Mesodermal cell (in vitro differentiated cells): Measurements from ENCODE around the gene ZNF429.
"Not testable (repeated sequence)": the region's sequence is repeated elsewhere in the genome, so short reads cannot be mapped to it uniquely, and the experiment has no call there.

Experiments used
- H3K27ac ChIP-seq: 2 replicates; pipeline ENCODE4 v1.7.0; 2013; ENCODE audit warnings: mild to moderate bottlenecking, low read depth, low read length, moderate library complexity; ENCODE audit not compliant: severe bottlenecking
- H3K36me3 ChIP-seq: 2 replicates; pipeline ENCODE4 v1.7.1; 2013; ENCODE audit warnings: mild to moderate bottlenecking, low read length, moderate library complexity; ENCODE audit not compliant: control insufficient read depth, insufficient read depth
- H3K4me1 ChIP-seq: one replicate; pipeline ENCODE4 v1.7.1; 2013; ENCODE audit warnings: mild to moderate bottlenecking, low read length; ENCODE audit not compliant: insufficient read depth, control insufficient read depth, poor library complexity, severe bottlenecking
- H3K4me3 ChIP-seq: 2 replicates; pipeline ENCODE4 v1.7.0; 2013; ENCODE audit warnings: low read length, control low read depth, mild to moderate bottlenecking; ENCODE audit not compliant: insufficient read depth, poor library complexity, severe bottlenecking; ENCODE audit errors: extremely low read depth
- H3K9me3 ChIP-seq: 2 replicates; pipeline ENCODE4 v1.7.1; 2013; ENCODE audit warnings: mild to moderate bottlenecking, low read length, moderate library complexity; ENCODE audit not compliant: control insufficient read depth
- WGBS, 2 experiments: methylation state at CpG; one replicate each; pipeline ENCODE4 v1.1.5; 2013; ENCODE audit warnings: missing lambda C conversion rate in 2 of 2; ENCODE audit not compliant: insufficient coverage in 2 of 2; 5-methylcytosine and 5-hydroxymethylcytosine counted together

The ZNF429 gene

GRCh38 chr19:21513651-21514050, 8.2 kb downstream of the ZNF429 start:
- 88 to 100% methylated on average over 1 to 2 of the region's 2 CpGs for WGBS, 2 experiments
- Histone ChIP-seq H3K9me3 (peaks cover 19% of the 10 kb centered on the region), H3K36me3 (peaks cover 15% of the 10 kb centered on the region), H3K4me3 (no peak overlapping the region), H3K4me1 (no peaks in the 10 kb centered on the region), H3K27ac (no peak overlapping the region)

DNA sequence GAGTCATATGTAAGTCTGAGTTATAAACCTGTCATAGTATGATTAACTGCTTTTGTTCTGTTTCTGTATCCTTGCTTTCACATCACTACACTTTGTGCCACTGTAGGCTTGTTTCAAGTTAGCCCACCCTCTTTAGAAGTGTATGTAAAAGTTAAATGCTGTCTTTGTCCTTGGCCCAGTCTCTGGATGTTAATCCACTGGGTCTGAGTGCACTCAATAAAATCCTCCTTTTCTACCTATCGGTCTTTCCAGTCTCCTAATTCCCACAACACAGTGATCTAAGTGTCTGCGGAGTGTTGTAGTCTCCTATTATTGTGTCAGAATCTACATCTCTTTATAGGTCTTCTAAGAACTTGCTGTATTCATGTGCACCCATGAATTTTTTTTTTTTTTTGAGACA, 14.1 kb downstream of the ZNF429 start:
- Histone ChIP-seq H3K4me1 (no peaks in the 10 kb centered on the region), H3K27ac (no peak overlapping the region), H3K9me3 (peaks cover 28% of the 10 kb centered on the region), H3K36me3 (peaks cover 38% of the 10 kb centered on the region), H3K4me3 (no peak overlapping the region)
- 100% methylated on average over 2 of the region's 2 CpGs; no CpG with 5 or more reads in 1 of the 2 experiments for WGBS, 2 experiments

GRCh38 chr19:21532904-21533303, 27.5 kb downstream of the ZNF429 start:
- H3K27ac ChIP-seq = no peak overlapping the region
- WGBS, 2 experiments = 100% methylated on average over 1 of the region's 3 CpGs; no CpG with 5 or more reads in 1 of the 2 experiments
- no peak overlapping the region for H3K4me3 ChIP-seq
- no peaks in the 10 kb centered on the region for H3K4me1 ChIP-seq
- peaks cover 51% of the 10 kb centered on the region for H3K36me3 ChIP-seq
- peaks cover 50% of the 10 kb centered on the region for H3K9me3 ChIP-seq

GRCh38 chr19:21536741-21537290, 31.4 kb downstream of the ZNF429 start:
- not testable (repeated sequence) for H3K4me1 ChIP-seq, H3K27ac ChIP-seq, H3K4me3 ChIP-seq
- Histone ChIP-seq H3K9me3 (peaks cover 40% of the 10 kb centered on the region), H3K36me3 (peaks cover 35% of the 10 kb centered on the region)
- WGBS, 2 experiments = no CpG with 5 or more reads among the region's 2 CpGs

DNA sequence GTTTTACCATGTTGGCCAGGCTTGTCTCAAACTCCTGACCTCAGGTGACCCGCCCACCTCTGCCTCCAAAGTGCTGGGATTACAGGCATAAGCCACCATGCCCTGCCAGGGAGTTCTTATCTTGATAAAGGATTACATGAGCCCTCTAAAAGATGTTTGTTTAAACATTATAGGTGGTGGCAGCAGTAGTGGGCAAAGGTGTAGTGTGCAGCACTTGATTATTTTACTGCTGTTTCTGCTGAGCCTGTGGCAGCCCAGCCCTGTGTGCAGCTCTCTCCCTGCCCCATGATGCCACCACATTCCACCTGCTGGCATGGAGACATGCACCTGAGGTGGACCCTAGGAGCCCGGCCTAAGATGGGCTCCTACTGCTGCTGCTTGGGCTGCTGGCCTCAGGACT, 54.0 kb downstream of the ZNF429 start:
- H3K9me3 ChIP-seq = peaks cover 18% of the 10 kb centered on the region
- 89 to 100% methylated on average over 1 to 2 of the region's 2 CpGs for WGBS, 2 experiments
- no peaks in the 10 kb centered on the region for H3K4me1 ChIP-seq
- H3K4me3 ChIP-seq = no peak overlapping the region
- H3K27ac ChIP-seq = no peak overlapping the region
- H3K36me3 ChIP-seq = no peaks in the 10 kb centered on the region

DNA sequence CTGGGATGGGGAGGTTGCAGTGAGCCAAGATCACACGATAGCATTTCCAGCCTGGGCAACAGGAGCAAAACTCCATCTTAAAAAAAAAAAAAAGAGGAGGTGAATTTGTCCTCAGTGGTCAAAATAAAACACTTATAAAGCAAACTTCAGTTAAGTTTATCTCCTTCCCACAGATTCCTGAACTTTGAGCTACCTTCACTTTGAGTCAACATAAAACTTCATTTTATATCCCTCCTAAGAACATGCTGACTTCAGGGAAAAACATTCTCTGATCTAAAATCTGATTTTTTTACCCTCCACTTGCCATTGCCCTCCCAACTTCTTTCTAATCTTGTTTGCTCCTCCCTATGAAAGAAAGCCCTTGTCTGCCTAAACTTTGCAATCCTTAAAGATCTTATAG, 59.0 kb downstream of the ZNF429 start:
- H3K36me3 ChIP-seq = no peaks in the 10 kb centered on the region
- no peaks in the 10 kb centered on the region for H3K4me1 ChIP-seq
- H3K27ac ChIP-seq = no peak overlapping the region
- 33% methylated on average over 1 of the region's 1 CpG; no CpG with 5 or more reads in 1 of the 2 experiments for WGBS, 2 experiments
- no peak overlapping the region for H3K4me3 ChIP-seq
- H3K9me3 ChIP-seq = peaks cover 28% of the 10 kb centered on the region

- Histone ChIP-seq H3K27ac (no peak overlapping the region), H3K4me3 (no peak overlapping the region)
- 0% methylated on average over 1 of the region's 3 CpGs; no CpG with 5 or more reads in 1 of the 2 experiments for WGBS, 2 experiments
Measured at GRCh38 chr19:21566073-21566472, 60.7 kb downstream of the ZNF429 start.

DNA sequence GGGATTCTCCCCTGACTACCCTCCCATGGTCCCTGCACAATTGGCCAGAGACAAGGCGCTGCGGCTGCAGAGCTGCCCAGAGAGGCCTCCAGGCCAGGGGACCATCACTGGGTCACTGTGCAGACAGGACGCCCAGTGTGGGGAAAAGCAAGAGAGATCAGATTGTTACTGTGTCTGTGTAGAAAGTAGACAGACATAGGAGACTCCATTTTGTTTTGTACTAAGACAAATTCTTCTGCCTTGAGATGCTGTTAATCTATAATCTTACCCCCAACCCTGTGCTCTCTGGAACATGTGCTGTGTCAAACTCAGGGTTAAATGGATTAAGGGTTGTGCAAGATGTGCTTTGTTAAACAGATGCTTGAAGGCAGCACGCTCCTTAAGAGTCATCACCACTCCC, 62.4 kb downstream of the ZNF429 start:
- H3K36me3 ChIP-seq, H3K4me3 ChIP-seq, H3K4me1 ChIP-seq, H3K27ac ChIP-seq: not testable (repeated sequence)
- peaks cover 41% of the 10 kb centered on the region for H3K9me3 ChIP-seq
- 76 to 89% methylated on average over 2 of the region's 4 CpGs for WGBS, 2 experiments

More at GRCh38 chr19:21566073-21566472, 60.7 kb downstream of the ZNF429 start:
- H3K36me3 ChIP-seq = no peaks in the 10 kb centered on the region
- H3K9me3 ChIP-seq = peaks cover 36% of the 10 kb centered on the region
- H3K4me1 ChIP-seq = no peaks in the 10 kb centered on the region

DNA sequence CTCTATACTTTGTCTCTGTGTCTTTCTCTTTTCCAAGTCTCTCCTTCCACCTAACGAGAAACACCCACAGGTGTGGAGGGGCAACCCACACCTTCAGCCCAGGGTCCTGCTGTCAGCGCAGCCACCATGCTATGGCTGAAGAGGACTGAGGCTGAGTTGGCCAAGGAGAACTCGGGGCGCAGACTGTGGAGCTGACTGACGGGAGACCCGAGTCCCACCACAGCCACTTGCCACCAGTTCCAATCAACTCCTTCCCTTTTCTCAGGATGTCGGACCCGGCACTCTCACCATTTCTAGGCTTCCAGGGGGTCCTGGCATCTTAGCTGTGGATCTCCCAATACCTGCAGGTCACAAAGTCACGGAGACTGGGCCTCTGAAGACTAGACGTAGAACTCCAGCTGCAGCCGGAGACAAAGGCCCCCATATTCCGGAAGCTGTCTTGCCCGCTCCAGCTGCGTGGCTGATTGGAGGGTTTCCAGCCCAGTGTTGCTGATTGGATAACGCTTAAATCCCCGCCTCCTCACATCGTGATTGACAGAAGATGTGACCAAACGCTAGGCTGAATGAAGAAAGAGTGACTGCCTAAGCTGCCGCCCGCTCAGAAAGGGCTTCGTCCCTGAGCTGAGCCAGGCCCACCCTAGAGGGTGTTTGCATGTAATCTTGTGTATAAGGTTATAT, 63.6 kb downstream of the ZNF429 start:
- no peaks in the 10 kb centered on the region for H3K36me3 ChIP-seq
- 86 to 89% methylated on average over 16 to 19 of the region's 21 CpGs for WGBS, 2 experiments
- H3K4me1 ChIP-seq = no peaks in the 10 kb centered on the region
- H3K4me3 ChIP-seq = no peak overlapping the region
- H3K9me3 ChIP-seq = peaks cover 42% of the 10 kb centered on the region
- H3K27ac ChIP-seq = no peak overlapping the region

- Histone ChIP-seq H3K36me3 (no peaks in the 10 kb centered on the region), H3K4me1 (no peaks in the 10 kb centered on the region), H3K9me3 (peaks cover 47% of the 10 kb centered on the region), H3K27ac (no peak overlapping the region), H3K4me3 (no peak overlapping the region)
- WGBS, 2 experiments = 88 to 94% methylated on average over 12 to 16 of the region's 16 CpGs
Measured at GRCh38 chr19:21569494-21569865, 64.1 kb downstream of the ZNF429 start.

GRCh38 chr19:21571316-21571715, 65.9 kb downstream of the ZNF429 start:
- WGBS, 2 experiments = 61 to 86% methylated on average over 1 to 2 of the region's 2 CpGs
- Histone ChIP-seq H3K27ac (no peak overlapping the region), H3K9me3 (peaks cover 49% of the 10 kb centered on the region), H3K4me1 (no peaks in the 10 kb centered on the region), H3K36me3 (no peaks in the 10 kb centered on the region), H3K4me3 (no peak overlapping the region)
